Measurements from ENCODE around the gene ADAMTS2. TPM values are rescaled to one million over a fixed set of nuclear protein-coding genes. Genes with fewer than 3 reads are reported as not detected.

ADAMTS2 gene
- total RNA-seq, 2 experiments from 2014 or later = not detected

DNA sequence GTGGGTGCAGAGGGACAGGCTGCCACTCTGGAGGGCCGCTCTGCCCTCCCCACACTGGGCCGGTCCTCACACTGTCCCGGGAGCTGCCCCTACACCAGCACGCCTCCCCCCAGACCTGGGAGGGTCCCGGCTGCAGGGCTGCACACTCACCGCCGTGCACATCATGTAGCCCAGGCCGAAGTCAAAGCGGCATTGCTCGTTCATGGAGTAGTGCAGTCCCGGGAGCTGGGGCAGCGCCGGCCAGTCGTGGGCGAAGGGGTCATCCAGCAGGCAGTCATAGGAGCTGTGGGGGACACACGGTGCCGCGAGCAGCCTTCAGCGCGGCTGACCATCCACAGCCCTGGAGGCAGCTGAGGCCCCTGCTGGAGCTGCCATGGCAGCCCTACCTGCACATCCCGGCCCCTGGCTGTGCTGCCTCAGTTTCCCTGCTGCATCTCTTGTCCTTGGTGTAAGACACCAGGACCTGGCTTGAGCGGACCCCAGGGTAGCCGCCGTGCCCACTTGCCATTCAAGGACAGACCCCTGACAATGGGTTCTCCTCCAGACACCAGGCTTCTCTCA, 191.8 kb downstream of the ADAMTS2 start:
- Mint-ChIP-seq H3K36me3 (ENCODE audit: low read depth) (no peaks in the 10 kb centered on the region), H3K9me3 (ENCODE audit: insufficient read depth) (no peaks in the 10 kb centered on the region), H3K4me3 (no peak overlapping the region), H3K27ac (no peak overlapping the region), H3K4me1 (ENCODE audit: low read depth) (no peaks in the 10 kb centered on the region), H3K27me3 (ENCODE audit: low read depth) (no peaks in the 10 kb centered on the region)
- CTCF ChIA-PET = no interaction called here
- POLR2A ChIA-PET = no interaction called here
- ATAC-seq (no peak), DNase-seq (no peak)

- ChIA-PET POLR2A (no interaction called here), CTCF (no interaction called here)
- Mint-ChIP-seq H3K4me3 (no peak overlapping the region), H3K9me3 (ENCODE audit: insufficient read depth) (no peaks in the 10 kb centered on the region), H3K4me1 (ENCODE audit: low read depth) (no peaks in the 10 kb centered on the region), H3K27ac (no peak overlapping the region), H3K36me3 (ENCODE audit: low read depth) (no peaks in the 10 kb centered on the region), H3K27me3 (ENCODE audit: low read depth) (no peaks in the 10 kb centered on the region)
- ATAC-seq (no peak), DNase-seq (no peak)
Observed at GRCh38 chr5:179152941-179153340, 192.3 kb downstream of the ADAMTS2 start.

DNA sequence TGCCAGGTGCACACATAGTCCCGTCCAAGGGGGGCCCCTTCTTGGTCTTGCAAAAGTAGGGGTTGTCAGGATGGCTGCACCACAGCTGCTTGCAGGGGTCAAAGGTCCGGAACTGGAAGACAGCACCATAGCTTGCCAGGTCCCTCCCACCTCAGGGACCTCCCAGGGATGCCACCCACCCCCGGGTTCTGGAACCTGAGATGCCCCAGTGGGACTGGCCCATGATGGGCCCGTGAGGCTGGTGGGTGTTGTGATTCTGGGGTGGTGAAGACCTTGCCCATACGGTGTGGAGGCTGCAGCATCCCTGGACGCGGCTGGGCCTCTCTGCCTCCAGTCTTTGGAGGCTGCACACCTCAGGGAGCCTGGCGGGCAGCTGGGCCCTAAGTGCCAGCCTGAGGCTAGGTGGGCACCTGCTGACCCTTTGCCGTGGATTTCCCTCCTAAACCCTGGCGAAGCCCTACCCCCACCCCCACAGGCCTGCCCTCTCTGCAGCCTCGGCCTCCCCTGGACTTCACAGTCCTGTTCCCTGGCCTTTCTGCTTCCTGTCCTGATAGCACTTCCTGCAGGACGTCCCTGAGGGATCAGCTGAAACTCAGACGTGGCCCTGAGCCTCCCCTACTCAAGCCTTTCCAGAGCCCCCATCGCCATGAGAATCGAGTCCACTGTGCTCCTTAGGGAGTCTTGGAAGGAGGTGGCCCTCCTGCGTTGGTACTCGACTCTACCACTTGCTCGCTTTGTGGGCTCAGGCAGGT, 192.9 kb downstream of the ADAMTS2 start:
- Mint-ChIP-seq H3K27me3 (ENCODE audit: low read depth) (no peaks in the 10 kb centered on the region), H3K4me3 (no peak overlapping the region), H3K9me3 (ENCODE audit: insufficient read depth) (no peaks in the 10 kb centered on the region), H3K36me3 (ENCODE audit: low read depth) (no peaks in the 10 kb centered on the region), H3K27ac (no peak overlapping the region), H3K4me1 (ENCODE audit: low read depth) (no peaks in the 10 kb centered on the region)
- ChIA-PET CTCF (no interaction called here), POLR2A (no interaction called here)
- no peak for ATAC-seq
- DNase-seq = no peak

- DNase-seq = no peak
Observed at GRCh38 chr5:179151286-179152118, 193.8 kb downstream of the ADAMTS2 start.

DNA sequence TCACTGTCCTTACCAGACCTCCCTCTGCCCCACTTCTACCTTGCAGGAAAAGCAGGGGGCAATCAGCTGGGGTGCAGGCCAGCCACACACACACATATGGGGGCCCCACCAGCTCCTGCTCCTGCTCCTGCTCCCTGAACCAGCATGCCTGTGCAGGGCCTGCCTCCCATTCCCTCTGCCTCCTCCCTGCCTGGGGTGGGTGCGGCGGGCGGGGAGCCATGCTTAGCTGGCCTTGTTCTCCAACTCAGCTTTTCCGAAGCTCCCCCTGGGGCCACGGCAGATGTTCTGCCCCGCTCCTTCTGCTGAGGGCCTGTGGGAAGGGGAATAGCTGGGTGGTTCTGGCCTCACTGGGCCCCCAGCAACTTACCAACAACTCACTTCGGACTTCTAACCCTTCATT, 195.2 kb downstream of the ADAMTS2 start:
- peaks cover 5% of the 10 kb centered on the region for H3K9me3 Mint-ChIP-seq (ENCODE audit: insufficient read depth)
- H3K4me3 Mint-ChIP-seq = no peak overlapping the region
- DNase-seq = no peak
- peaks cover 8% of the 10 kb centered on the region for H3K4me1 Mint-ChIP-seq (ENCODE audit: low read depth)
- no peak overlapping the region for H3K27ac Mint-ChIP-seq
- POLR2A ChIA-PET = no interaction called here
- CTCF ChIA-PET = no interaction called here
- ATAC-seq = no peak
- no peaks in the 10 kb centered on the region for H3K27me3 Mint-ChIP-seq (ENCODE audit: low read depth)
- H3K36me3 Mint-ChIP-seq (ENCODE audit: low read depth) = no peaks in the 10 kb centered on the region

More at GRCh38 chr5:179151286-179152118, 193.8 kb downstream of the ADAMTS2 start:
- H3K27ac Mint-ChIP-seq = no peak overlapping the region
- no peak for ATAC-seq
- no peaks in the 10 kb centered on the region for H3K27me3 Mint-ChIP-seq (ENCODE audit: low read depth)
- ChIA-PET POLR2A (no interaction called here), CTCF (no interaction called here)
- H3K4me3 Mint-ChIP-seq = no peak overlapping the region
- no peaks in the 10 kb centered on the region for H3K36me3 Mint-ChIP-seq (ENCODE audit: low read depth)
- H3K4me1 Mint-ChIP-seq (ENCODE audit: low read depth) = peaks cover under 1% of the 10 kb centered on the region
- H3K9me3 Mint-ChIP-seq (ENCODE audit: insufficient read depth) = no peaks in the 10 kb centered on the region

DNA sequence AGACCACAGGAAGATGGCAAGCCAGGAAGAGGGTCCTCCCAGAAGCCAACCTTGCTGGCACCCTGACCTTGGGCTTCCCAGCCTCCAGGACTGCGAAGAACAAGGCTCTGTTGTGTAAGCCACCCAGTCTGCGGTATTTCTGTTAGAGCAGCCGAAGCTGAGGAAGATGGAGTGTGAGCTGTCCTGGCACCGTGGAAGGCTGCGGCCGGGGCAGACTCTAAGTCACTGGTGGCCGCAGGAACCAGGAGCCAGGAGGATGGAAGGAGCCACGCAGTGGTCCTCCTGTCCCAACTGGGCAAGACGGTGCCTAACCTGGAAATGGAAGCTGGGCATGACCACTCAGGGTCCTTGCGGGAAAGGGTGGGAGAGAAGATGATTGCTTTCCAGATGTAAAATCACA, 196.0 kb downstream of the ADAMTS2 start:
- Mint-ChIP-seq H3K27ac (no peak overlapping the region), H3K4me1 (ENCODE audit: low read depth) (peaks cover 8% of the 10 kb centered on the region), H3K4me3 (no peak overlapping the region), H3K27me3 (ENCODE audit: low read depth) (no peaks in the 10 kb centered on the region), H3K36me3 (ENCODE audit: low read depth) (no peaks in the 10 kb centered on the region), H3K9me3 (ENCODE audit: insufficient read depth) (peaks cover 7% of the 10 kb centered on the region)
- POLR2A ChIA-PET = no interaction called here
- ATAC-seq (no peak), DNase-seq (no peak)
- CTCF ChIA-PET = no interaction called here

GRCh38 chr5:179148703-179149170, 196.5 kb downstream of the ADAMTS2 start:
- POLR2A ChIA-PET = no interaction called here
- H3K36me3 Mint-ChIP-seq (ENCODE audit: low read depth) = no peaks in the 10 kb centered on the region
- no peak overlapping the region for H3K27ac Mint-ChIP-seq
- CTCF ChIA-PET = no interaction called here
- no peak overlapping the region for H3K4me3 Mint-ChIP-seq
- DNase-seq (no peak), ATAC-seq (no peak)
- H3K9me3 Mint-ChIP-seq (ENCODE audit: insufficient read depth) = peaks cover 9% of the 10 kb centered on the region
- no peaks in the 10 kb centered on the region for H3K27me3 Mint-ChIP-seq (ENCODE audit: low read depth)
- H3K4me1 Mint-ChIP-seq (ENCODE audit: low read depth) = peaks cover 8% of the 10 kb centered on the region

DNA sequence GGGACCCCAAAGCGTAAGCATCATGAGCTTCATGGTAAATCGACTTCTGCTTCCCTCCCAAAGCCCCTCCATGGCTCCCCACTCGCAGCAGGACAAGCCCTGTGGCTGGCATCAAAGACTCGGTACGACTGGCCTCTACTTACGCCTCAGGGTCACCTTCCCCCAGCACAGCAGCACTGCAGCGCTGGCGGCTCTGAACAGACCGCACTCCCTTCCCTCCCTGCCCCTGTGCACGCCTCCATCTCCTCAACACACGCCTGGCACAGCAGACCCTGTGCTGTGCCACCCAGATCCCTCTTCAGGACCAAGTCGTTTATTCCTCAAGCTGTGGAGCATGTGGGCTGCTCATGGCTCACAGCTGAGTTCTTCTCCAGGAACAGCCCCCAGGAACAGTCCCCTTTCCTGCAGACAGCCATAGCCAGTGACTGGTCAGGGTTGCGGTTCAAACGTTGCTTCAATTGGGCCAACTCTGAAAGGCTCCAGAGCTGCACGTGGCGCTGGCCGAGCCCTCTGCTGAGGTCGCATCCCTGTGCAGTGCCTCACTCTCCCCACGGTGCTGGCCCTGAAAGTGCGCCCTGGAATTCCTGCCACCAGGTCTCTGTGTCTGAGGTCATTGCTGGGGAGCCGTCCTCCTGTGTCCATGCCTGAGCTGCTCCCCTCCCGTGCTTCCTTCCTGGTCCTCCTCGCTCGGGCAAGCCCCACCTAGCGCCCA, 197.1 kb downstream of the ADAMTS2 start:
- no peaks in the 10 kb centered on the region for H3K27me3 Mint-ChIP-seq (ENCODE audit: low read depth)
- no peak overlapping the region for H3K27ac Mint-ChIP-seq
- no peak for ATAC-seq
- peaks cover 8% of the 10 kb centered on the region for H3K4me1 Mint-ChIP-seq (ENCODE audit: low read depth)
- H3K36me3 Mint-ChIP-seq (ENCODE audit: low read depth) = no peaks in the 10 kb centered on the region
- peaks cover 9% of the 10 kb centered on the region for H3K9me3 Mint-ChIP-seq (ENCODE audit: insufficient read depth)
- DNase-seq = no peak
- H3K4me3 Mint-ChIP-seq = no peak overlapping the region
- ChIA-PET CTCF (no interaction called here), POLR2A (no interaction called here)

- H3K4me1 Mint-ChIP-seq (ENCODE audit: low read depth) = peaks cover 18% of the 10 kb centered on the region
- peak; percentile 57 for ATAC-seq
- ChIA-PET POLR2A (no interaction called here), CTCF (interaction anchor here (2.0 kb wide), 1 partner anchor 21 kb away, joined by 4 read pairs; no protein-coding TSS in a partner anchor)
- H3K9me3 Mint-ChIP-seq (ENCODE audit: insufficient read depth) = peaks cover 9% of the 10 kb centered on the region
- no peak overlapping the region for H3K4me3 Mint-ChIP-seq
- no peak overlapping the region for H3K27ac Mint-ChIP-seq
- peak; percentile 52 for DNase-seq
- no peaks in the 10 kb centered on the region for H3K27me3 Mint-ChIP-seq (ENCODE audit: low read depth)
- H3K36me3 Mint-ChIP-seq (ENCODE audit: low read depth) = peaks cover 3% of the 10 kb centered on the region
Observed at GRCh38 chr5:179146277-179146676, 199.0 kb downstream of the ADAMTS2 start.

DNA sequence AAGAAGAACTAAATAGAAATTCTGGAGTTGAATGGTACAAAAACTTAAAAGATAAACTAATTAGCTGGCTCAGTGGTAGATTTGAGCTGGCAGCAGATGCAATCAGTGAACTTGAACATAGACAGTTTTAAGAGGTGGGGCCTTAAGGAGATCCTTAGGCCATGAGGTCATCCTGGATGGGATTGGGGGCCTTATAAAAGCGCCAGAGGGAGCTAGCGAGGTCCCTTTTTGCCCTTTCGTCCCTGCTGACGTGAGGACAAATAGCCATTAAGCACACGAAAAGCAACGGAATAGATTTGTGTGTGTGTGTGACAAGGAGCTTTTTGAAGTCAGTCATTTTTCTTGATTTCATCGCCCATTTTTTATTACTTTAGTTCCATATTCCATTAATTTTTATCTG, 201.8 kb downstream of the ADAMTS2 start:
- Mint-ChIP-seq H3K4me1 (ENCODE audit: low read depth) (peaks cover 18% of the 10 kb centered on the region), H3K36me3 (ENCODE audit: low read depth) (peaks cover 3% of the 10 kb centered on the region), H3K27me3 (ENCODE audit: low read depth) (no peaks in the 10 kb centered on the region), H3K27ac (no peak overlapping the region), H3K9me3 (ENCODE audit: insufficient read depth) (peaks cover 9% of the 10 kb centered on the region), H3K4me3 (no peak overlapping the region)
- ATAC-seq (no peak), DNase-seq (no peak)
- ChIA-PET CTCF (interaction anchor here (1.5 kb wide), 1 partner anchor 24 kb away, joined by 3 read pairs; no protein-coding TSS in a partner anchor), POLR2A (no interaction called here)

DNA sequence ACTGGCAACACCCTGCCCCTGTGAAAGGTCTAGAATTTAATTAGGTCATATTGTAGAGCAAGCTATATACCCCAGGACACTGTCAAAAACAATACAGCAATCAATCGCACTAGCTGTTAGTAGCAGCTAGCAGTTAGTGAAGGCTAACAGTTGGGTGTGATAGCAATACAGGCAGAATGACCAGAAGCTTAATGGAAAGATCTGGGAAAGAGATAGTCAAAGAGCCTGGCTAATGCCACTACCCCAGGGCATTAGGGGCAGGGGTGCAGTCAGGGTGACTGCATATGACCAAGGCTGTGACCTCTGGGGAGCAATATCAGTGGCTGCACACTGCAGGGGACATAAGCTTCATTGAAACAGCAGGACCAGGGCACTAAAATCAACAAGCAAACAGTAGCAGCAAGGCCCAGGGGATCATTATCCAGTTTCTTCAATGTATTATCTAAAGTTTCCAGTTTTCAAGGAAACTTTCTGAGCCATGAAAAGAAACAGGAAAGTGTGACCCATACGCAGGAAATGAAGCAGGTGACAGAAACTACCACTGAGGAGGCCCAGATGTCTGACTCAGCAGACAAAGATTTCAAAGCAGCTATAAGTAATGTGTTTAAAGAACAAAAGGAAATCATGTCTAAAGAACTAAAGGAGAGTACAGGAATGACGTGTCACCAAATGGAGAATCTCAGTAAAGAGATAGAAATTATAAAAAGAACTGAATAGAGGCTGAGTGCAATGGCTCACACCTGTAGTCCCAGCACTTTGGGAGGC, 202.6 kb downstream of the ADAMTS2 start:
- peak; percentile 46 for DNase-seq
- no peak overlapping the region for H3K4me3 Mint-ChIP-seq
- peaks cover 9% of the 10 kb centered on the region for H3K9me3 Mint-ChIP-seq (ENCODE audit: insufficient read depth)
- peak; percentile 68 for ATAC-seq
- H3K4me1 Mint-ChIP-seq (ENCODE audit: low read depth) = peaks cover 18% of the 10 kb centered on the region
- H3K36me3 Mint-ChIP-seq (ENCODE audit: low read depth) = peaks cover 3% of the 10 kb centered on the region
- POLR2A ChIA-PET = interaction anchor here (0.6 kb wide), 1 partner anchor 283 kb away, joined by 3 read pairs; the partner anchor contains the start of gene ZNF354B
- H3K27me3 Mint-ChIP-seq (ENCODE audit: low read depth) = no peaks in the 10 kb centered on the region
- peak overlapping the region; percentile 51 for H3K27ac Mint-ChIP-seq
- CTCF ChIA-PET = interaction anchor here (1.5 kb wide), 1 partner anchor 25 kb away, joined by 3 read pairs; no protein-coding TSS in a partner anchor

All from activated CD8-positive, alpha-beta T cell treated with anti-CD3 and anti-CD28 coated beads, Interleukin-2, amount 10 ng/mL, durations not matched to agents 7 days and 5 days (primary cell).